MM.1S (cell line): ENCODE measurements around the gene GDPD5.

Source experiments
- DNase-seq: peaks from one replicate; pipeline ENCODE4 v3.0.0-alpha.2; 2015
- H2AFZ ChIP-seq: fragments of 300-600 bp; sonication (generic); 2 replicates; pipeline ENCODE4 v1.6.0; 2016; ENCODE audit warnings: antibody characterized with exemption, low read length
- H3F3A ChIP-seq: fragments of 300-600 bp; sonication (generic); 2 replicates; pipeline ENCODE4 v1.6.1; 2016; ENCODE audit warnings: mild to moderate bottlenecking, antibody characterized with exemption, low read length, moderate library complexity, mixed read lengths; ENCODE audit not compliant: insufficient read depth
- H3K27ac ChIP-seq: fragments of 300-600 bp; sonication (generic); 2 replicates; pipeline ENCODE4 v1.5.1; 2016; ENCODE audit warnings: mild to moderate bottlenecking, low read length
- H3K27me3 ChIP-seq: fragments of 300-600 bp; sonication (generic); replicated peaks from 2 replicates; pipeline ENCODE4 v1.6.0; 2016; ENCODE audit warnings: low read length; ENCODE audit not compliant: insufficient read depth
- H3K36me3 ChIP-seq: fragments of 300-600 bp; sonication (generic); replicated peaks from 2 replicates; pipeline ENCODE4 v1.6.1; 2016; ENCODE audit warnings: mild to moderate bottlenecking, low read length, mixed read lengths; ENCODE audit not compliant: insufficient read depth
- H3K4me1 ChIP-seq: fragments of 300-600 bp; sonication (generic); 2 replicates; pipeline ENCODE4 v1.6.1; 2016; ENCODE audit warnings: low read length, mixed read lengths
- H3K4me2 ChIP-seq: fragments of 300-600 bp; sonication (generic); 2 replicates; pipeline ENCODE4 v1.6.0; 2016; ENCODE audit warnings: low read depth, low read length
- H3K4me3 ChIP-seq: fragments of 300-600 bp; sonication (generic); 2 replicates; pipeline ENCODE4 v1.5.1; 2016; ENCODE audit warnings: low read length, mixed read lengths
- H3K79me2 ChIP-seq: fragments of 300-600 bp; sonication (generic); 2 replicates; pipeline ENCODE4 v1.6.1; 2016; ENCODE audit warnings: mixed run types, low read length, mixed read lengths
- H3K9ac ChIP-seq: fragments of 300-600 bp; sonication (generic); 2 replicates; pipeline ENCODE4 v1.6.1; 2016; ENCODE audit warnings: low read length, mixed read lengths
- H3K9me2 ChIP-seq: fragments of 300-600 bp; sonication (generic); replicated peaks from 2 replicates; pipeline ENCODE4 v1.6.1; 2016; ENCODE audit warnings: mild to moderate bottlenecking, low read length, mixed read lengths; ENCODE audit not compliant: insufficient read depth
- H3K9me3 ChIP-seq: fragments of 300-600 bp; sonication (generic); replicated peaks from 2 replicates; pipeline ENCODE4 v1.6.1; 2016; ENCODE audit warnings: mild to moderate bottlenecking, low read length, mixed read lengths; ENCODE audit not compliant: insufficient read depth
- H4K20me1 ChIP-seq: fragments of 300-600 bp; sonication (generic); 2 replicates; pipeline ENCODE4 v1.6.1; 2016; ENCODE audit warnings: mild to moderate bottlenecking, low read length, moderate library complexity, mixed read lengths; ENCODE audit not compliant: insufficient read depth
- CTCF ChIP-seq: fragments of 300-600 bp; sonication (generic); IDR thresholded peaks from 2 replicates; pipeline ENCODE4 v1.5.1; 2016; ENCODE audit warnings: antibody characterized with exemption, low read length, mixed read lengths
- EZH2 ChIP-seq: fragments of 300-600 bp; sonication (generic); optimal IDR thresholded peaks from 2 replicates; pipeline ENCODE3; 2017; ENCODE audit warnings: low read depth, mild to moderate bottlenecking, antibody characterized with exemption, low read length, mixed read lengths
- EZH2phosphoT487 ChIP-seq: fragments of 300-600 bp; sonication (generic); IDR thresholded peaks from 2 replicates; pipeline ENCODE4 v1.6.1; 2018; ENCODE audit warnings: antibody characterized with exemption, low read length

The GDPD5 gene

GRCh38 chr11:75389925-75390324, 135.8 kb downstream of the GDPD5 start:
- Histone ChIP-seq H3K36me3 (no peaks in the 10 kb centered on the region), H3K79me2 (no peaks in the 10 kb centered on the region), H3K4me3 (no peak overlapping the region), H3K4me1 (peaks cover 4% of the 10 kb centered on the region), H3K27me3 (peaks cover 20% of the 10 kb centered on the region), H4K20me1 (no peaks in the 10 kb centered on the region), H3F3A (no peaks in the 10 kb centered on the region), H2AFZ (no peak overlapping the region), H3K9ac (no peak overlapping the region), H3K9me2 (no peaks in the 10 kb centered on the region), H3K9me3 (no peaks in the 10 kb centered on the region), H3K27ac (no peak overlapping the region), H3K4me2 (no peak overlapping the region)
- DNase-seq = no peak
- no peak for TF ChIP-seq CTCF
- TF ChIP-seq EZH2 = no peak
- TF ChIP-seq EZH2phosphoT487 = no peak

GRCh38 chr11:75389276-75389605, 136.5 kb downstream of the GDPD5 start:
- no peaks in the 10 kb centered on the region for H4K20me1 ChIP-seq
- no peaks in the 10 kb centered on the region for H3K79me2 ChIP-seq
- no peaks in the 10 kb centered on the region for H3F3A ChIP-seq
- H3K36me3 ChIP-seq = no peaks in the 10 kb centered on the region
- no peak for TF ChIP-seq CTCF
- no peak for TF ChIP-seq EZH2phosphoT487
- TF ChIP-seq EZH2 = no peak
- no peak overlapping the region for H3K9ac ChIP-seq
- 0 out of 2 replicates have a peak overlapping the region, but pooled peaks have one; percentile 15 for H2AFZ ChIP-seq
- no peak for DNase-seq
- H3K4me3 ChIP-seq = peak overlapping the region; percentile 10; the same call in 1 of the 2 replicates
- no peak overlapping the region for H3K27ac ChIP-seq
- H3K9me2 ChIP-seq = no peaks in the 10 kb centered on the region
- H3K9me3 ChIP-seq = no peaks in the 10 kb centered on the region
- peaks cover 4% of the 10 kb centered on the region for H3K4me1 ChIP-seq
- peaks cover 20% of the 10 kb centered on the region for H3K27me3 ChIP-seq
- peak overlapping the region; percentile 33; the same call in 1 of the 2 replicates for H3K4me2 ChIP-seq

- H3K79me2 ChIP-seq = no peaks in the 10 kb centered on the region
- H4K20me1 ChIP-seq = no peaks in the 10 kb centered on the region
- no peaks in the 10 kb centered on the region for H3K9me2 ChIP-seq
- H3K4me3 ChIP-seq = peak overlapping the region; percentile 10; the same call in 1 of the 2 replicates
- peak; percentile 68 for DNase-seq
- H3K27ac ChIP-seq = no peak overlapping the region
- peaks cover 4% of the 10 kb centered on the region for H3K4me1 ChIP-seq
- no peaks in the 10 kb centered on the region for H3K9me3 ChIP-seq
- H2AFZ ChIP-seq = peak overlapping the region; percentile 15
- H3K27me3 ChIP-seq = peaks cover 20% of the 10 kb centered on the region
- H3K4me2 ChIP-seq = peak overlapping the region; percentile 33; the same call in 1 of the 2 replicates
- no peaks in the 10 kb centered on the region for H3F3A ChIP-seq
- no peak for TF ChIP-seq EZH2
- peak; percentile 82 for TF ChIP-seq CTCF
- no peak overlapping the region for H3K9ac ChIP-seq
- no peaks in the 10 kb centered on the region for H3K36me3 ChIP-seq
Measured at GRCh38 chr11:75388386-75389275, 137.1 kb downstream of the GDPD5 start.
